SJCRH30 (cell line): ENCODE results near the gene PWWP2B. TPM values are rescaled to one million over a fixed set of nuclear protein-coding genes. Genes with fewer than 3 reads are reported as not detected.

Experiments
- DNase-seq, 2 experiments: peaks; one replicate each; pipeline ENCODE4 v3.0.0-alpha.2; 2015 to 2020
- H3K27ac ChIP-seq: fragments of 250-450 bp; sonication (Bioruptor Pico); 2 replicates; pipeline ENCODE4 v1.5.1; 2020; ENCODE audit warnings: mild to moderate bottlenecking, moderate library complexity
- H3K27me3 ChIP-seq: fragments of 250-450 bp; sonication (Bioruptor Pico); 2 replicates; pipeline ENCODE4 v1.5.1; 2020; ENCODE audit warnings: mild to moderate bottlenecking, moderate library complexity
- H3K36me3 ChIP-seq: fragments of 250-450 bp; sonication (Bioruptor Pico); 2 replicates; pipeline ENCODE4 v1.5.1; 2020; ENCODE audit warnings: mild to moderate bottlenecking, moderate library complexity
- H3K4me1 ChIP-seq: fragments of 250-450 bp; sonication (Bioruptor Pico); 2 replicates; pipeline ENCODE4 v1.5.1; 2020; ENCODE audit warnings: mild to moderate bottlenecking, moderate library complexity
- H3K4me3 ChIP-seq: fragments of 250-450 bp; sonication (Bioruptor Pico); 2 replicates; pipeline ENCODE4 v1.5.1; 2020; ENCODE audit warnings: mild to moderate bottlenecking, moderate library complexity
- H3K9me3 ChIP-seq: fragments of 250-450 bp; sonication (Bioruptor Pico); replicated peaks from 2 replicates; pipeline ENCODE4 v1.5.1; 2020; ENCODE audit warnings: mild to moderate bottlenecking, moderate library complexity
- total RNA-seq: library from RNA; depleted of rRNA; stranded (reverse); fragments of >200 nt; shearing (Covaris generic); gene quantifications from 2 replicates; pipeline ENCODE4 v1.2.3, GENCODE V29; 2014

The PWWP2B gene
- total RNA-seq, 1 experiment from 2014 or later: 0.57 TPM

DNA sequence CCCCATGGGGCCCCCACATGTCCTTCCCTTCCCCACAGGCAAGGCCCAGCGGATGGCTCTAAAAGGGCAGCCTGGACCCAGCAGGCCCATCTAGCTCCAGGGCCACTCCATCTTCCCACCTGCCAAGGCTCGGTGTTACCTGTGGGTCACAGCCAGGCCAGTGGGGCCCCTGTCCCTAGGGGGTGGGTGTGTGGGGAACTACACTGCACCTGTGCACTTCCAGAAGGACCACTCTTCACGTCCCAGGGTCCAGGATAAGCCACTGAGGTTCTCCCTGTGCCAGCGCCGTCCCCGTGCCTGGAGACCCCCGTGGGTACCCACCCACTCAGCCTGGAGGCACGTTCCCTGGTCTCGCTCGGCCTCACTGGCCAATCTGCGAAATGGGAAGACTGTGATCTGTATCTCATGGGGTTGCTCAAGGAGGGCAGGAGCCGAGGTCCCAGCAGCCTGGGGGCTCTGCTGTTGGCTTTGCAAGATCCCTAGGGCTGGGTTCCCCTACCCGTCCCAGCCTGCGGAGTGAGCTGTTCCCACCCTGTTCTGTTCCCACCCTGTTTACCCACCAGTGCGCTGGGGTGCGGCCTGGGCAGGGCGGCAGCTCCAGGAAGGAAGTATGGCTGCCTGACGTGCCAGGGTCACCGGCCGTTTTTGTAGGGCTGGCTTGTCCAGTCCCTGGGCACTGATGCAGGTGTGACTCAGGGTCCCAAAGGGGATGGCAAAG is 4.6 kb downstream of the PWWP2B start:
- Histone ChIP-seq H3K27ac (no peak overlapping the region), H3K27me3 (0 out of 2 replicates have a peak, but pooled peaks cover 6% of the 10 kb centered on the region), H3K4me3 (no peak overlapping the region), H3K9me3 (no peaks in the 10 kb centered on the region), H3K4me1 (peaks cover 4% of the 10 kb centered on the region; the same call in 1 of the 2 replicates), H3K36me3 (no peaks in the 10 kb centered on the region)
- no peak for DNase-seq

DNA sequence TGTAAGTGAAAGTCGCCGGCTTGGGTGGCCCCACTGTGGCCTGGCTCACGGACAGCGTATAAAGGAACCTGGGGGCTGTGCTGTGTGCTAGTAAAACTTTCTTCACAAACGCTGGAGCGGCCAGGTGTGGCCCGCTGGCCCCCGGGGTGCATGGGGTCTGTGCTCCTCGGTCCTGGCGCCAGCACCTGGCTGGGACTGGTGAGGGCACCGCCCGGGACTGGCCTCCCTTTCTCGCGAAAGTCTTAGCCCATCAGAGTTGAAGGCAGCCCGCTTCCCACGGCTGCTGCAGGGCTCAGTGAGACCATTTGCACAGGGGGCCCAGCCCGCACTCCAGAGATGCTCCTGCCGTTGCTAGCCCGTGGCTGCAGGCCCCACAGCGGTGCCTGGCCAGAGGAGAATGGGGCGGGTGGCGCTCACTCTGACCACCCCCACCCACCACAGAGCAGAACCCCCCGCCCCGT is 5.8 kb downstream of the PWWP2B start:
- no peak overlapping the region for H3K27ac ChIP-seq
- DNase-seq: no peak
- peaks cover 4% of the 10 kb centered on the region; the same call in 1 of the 2 replicates for H3K4me1 ChIP-seq
- 0 out of 2 replicates have a peak, but pooled peaks cover 6% of the 10 kb centered on the region for H3K27me3 ChIP-seq
- H3K36me3 ChIP-seq: no peaks in the 10 kb centered on the region
- H3K9me3 ChIP-seq: no peaks in the 10 kb centered on the region
- H3K4me3 ChIP-seq: no peak overlapping the region

DNA sequence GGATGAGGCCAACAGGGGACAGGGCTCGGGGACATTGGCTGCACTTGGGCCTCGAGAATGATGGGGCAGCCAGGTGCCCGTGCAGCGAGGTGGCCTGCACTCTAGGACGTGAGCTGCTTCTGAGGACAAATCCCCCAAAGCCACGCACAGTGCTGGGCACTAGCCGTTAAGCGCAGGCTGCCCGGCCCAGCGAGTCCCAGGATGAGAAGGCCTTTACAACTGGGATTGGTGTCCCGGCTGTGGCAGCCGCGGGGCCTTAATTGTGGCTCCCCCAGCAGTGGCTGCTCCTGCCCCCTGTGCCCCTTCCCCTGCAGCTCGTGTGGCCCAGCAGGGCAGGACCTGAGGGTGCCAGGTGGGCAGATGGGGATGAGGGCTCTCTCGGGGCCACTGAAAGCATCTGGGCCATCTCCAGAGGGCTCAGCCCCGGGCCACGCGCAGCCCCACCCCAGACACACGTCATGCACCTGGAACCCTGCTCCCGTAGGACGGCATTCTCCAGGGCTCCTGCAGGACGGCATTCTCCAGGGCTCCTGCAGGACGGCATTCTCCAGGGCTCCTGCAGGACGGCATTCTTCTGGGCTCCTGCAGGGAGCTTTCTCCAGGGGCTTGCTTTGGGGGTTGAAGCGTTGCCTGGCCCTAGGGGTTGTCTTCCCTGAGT is 6.6 kb downstream of the PWWP2B start:
- Histone ChIP-seq H3K36me3 (no peaks in the 10 kb centered on the region), H3K27me3 (0 out of 2 replicates have a peak, but pooled peaks cover 3% of the 10 kb centered on the region), H3K4me1 (peaks cover 4% of the 10 kb centered on the region; the same call in 1 of the 2 replicates), H3K4me3 (no peak overlapping the region), H3K27ac (no peak overlapping the region), H3K9me3 (no peaks in the 10 kb centered on the region)
- DNase-seq: no peak

DNA sequence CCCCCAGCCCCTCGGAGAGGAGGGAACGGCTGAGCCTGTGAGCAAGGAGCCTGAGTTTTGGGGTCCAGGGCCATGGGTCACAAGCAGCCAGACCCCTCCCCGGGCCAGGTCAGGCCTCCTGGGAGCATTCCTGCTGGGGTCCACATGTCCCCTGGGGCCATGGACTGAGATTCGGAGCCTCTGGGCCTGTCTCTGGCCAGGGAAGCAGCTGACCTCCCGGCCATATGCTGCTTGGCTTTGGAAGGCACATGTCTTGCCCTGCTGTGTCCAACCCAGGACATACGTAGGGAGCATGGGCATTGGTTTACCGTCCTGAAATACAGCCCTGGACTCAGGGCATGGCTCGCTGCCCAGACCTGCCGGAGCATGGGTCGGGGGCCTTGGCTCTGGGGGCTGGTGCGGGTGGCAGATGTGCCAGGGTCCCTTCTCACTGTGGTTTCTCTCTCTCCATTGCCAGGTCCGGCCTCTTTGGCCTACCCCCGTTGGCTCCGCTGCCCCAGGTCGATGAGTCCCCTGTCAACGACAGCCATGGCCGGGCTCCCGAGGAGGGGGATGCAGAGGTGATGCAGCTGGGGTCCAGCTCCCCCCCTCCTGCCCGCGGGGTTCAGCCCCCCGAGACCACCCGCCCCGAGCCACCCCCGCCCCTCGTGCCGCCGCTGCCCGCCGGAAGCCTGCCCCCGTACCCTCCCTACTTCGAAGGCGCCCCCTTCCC is 7.3 kb downstream of the PWWP2B start:
- peaks cover under 1% of the 10 kb centered on the region; the same call in 1 of the 2 replicates for H3K4me1 ChIP-seq

DNA sequence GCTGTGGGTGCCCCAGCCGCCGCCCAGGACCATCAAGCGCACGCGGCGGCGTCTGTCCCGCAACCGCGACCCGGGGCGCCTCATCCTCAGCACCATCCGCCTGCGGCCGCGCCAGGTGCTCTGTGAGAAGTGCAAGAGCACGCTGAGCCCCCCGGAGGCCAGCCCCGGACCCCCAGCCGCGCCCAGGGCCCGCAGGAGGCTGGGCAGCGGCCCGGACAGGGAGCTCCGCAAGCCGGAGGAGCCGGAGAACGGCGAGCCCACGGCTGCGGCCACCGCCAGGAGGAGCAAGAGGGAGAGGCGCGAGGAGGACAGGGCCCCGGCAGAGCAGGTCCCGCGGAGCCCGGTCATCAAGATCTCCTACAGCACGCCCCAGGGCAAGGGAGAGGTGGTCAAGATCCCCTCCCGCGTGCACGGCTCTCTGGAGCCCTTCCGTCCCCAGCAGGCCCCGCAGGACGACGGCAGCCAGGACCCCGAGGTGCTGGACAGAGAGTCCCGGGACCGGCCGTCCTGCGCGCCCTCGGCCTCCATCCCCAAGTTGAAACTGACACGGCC is 8.0 kb downstream of the PWWP2B start:
- Histone ChIP-seq H3K27ac (no peak overlapping the region), H3K4me1 (no peaks in the 10 kb centered on the region), H3K4me3 (no peak overlapping the region), H3K27me3 (no peaks in the 10 kb centered on the region), H3K36me3 (no peaks in the 10 kb centered on the region), H3K9me3 (no peaks in the 10 kb centered on the region)
- DNase-seq: no peak

More for the DNA sequence above, 7.3 kb downstream of the PWWP2B start:
- H3K9me3 ChIP-seq: no peaks in the 10 kb centered on the region
- no peaks in the 10 kb centered on the region for H3K36me3 ChIP-seq
- no peak overlapping the region for H3K27ac ChIP-seq
- H3K27me3 ChIP-seq: 0 out of 2 replicates have a peak, but pooled peaks cover 1% of the 10 kb centered on the region
- no peak overlapping the region for H3K4me3 ChIP-seq
- DNase-seq: no peak

DNA sequence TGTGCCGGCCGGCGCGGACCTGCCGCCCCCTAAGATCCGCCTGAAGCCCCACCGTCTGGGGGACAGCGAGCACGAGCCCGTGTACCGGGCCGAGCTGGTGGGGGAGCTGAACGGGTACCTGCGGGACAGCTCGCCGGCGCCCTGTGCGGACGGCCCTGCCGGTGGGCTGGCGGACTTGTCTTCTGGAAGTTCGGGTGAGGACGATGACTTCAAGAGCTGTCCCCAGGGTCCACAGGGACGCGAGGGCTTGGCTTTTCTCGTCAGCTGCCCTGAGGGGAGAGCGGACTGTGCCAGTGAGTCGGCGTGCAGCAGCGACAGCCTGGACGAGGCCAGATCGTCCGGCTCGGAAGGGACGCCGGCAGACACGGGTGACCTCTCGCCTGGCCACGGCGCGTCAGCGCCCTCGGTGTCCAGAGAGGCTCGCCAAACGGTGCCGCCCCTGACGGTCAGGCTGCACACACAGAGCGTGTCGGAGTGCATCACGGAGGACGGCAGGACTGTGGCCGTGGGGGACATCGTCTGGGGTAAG is 8.5 kb downstream of the PWWP2B start:
- H3K27me3 ChIP-seq: no peaks in the 10 kb centered on the region
- H3K27ac ChIP-seq: no peak overlapping the region
- no peaks in the 10 kb centered on the region for H3K4me1 ChIP-seq
- no peak overlapping the region for H3K4me3 ChIP-seq
- DNase-seq: no peak
- H3K36me3 ChIP-seq: no peaks in the 10 kb centered on the region
- H3K9me3 ChIP-seq: no peaks in the 10 kb centered on the region

DNA sequence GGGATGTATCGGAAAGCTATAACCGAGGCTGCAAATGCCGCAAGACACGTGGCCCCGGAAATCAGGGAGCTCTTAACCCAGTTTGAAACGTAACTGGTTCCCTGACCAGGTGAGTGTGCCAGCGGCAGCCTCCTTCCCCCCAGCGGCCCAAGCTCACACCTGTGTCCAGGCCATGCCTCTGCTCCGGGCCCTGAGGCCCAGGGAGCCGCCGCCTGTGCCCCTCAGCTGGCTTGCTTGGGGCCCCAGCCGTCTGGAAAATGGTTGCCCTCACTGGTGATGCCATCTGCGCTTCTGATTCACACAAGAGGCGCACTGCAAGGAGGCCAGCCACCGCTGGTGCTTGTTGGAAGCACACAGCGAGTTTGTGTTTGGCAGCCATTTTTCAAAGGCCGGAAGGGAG is 9.2 kb downstream of the PWWP2B start:
- Histone ChIP-seq H3K4me3 (no peak overlapping the region), H3K9me3 (no peaks in the 10 kb centered on the region)
- DNase-seq: no peak

DNA sequence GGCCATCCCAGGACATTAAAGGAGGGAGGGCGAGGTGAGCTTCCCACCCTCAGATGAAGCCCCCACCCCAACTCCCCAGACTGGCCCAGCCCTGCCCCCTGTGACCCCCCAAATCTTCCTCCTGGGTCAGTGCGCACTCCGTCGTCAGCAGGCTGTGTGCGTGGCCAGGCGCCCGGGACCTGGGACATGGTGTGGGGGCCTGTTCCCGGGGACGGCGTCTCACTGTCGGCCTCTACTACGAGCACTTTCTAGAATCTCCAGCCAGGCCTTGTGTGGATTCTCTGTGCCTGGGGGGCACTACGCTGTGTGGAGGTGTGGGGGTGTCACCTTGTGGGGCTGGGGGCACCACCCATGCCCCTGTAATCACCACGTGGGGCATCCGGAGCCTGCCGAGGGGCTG is 9.8 kb downstream of the PWWP2B start:
- Histone ChIP-seq H3K27ac (no peak overlapping the region), H3K36me3 (no peaks in the 10 kb centered on the region), H3K9me3 (no peaks in the 10 kb centered on the region), H3K4me1 (no peaks in the 10 kb centered on the region), H3K4me3 (no peak overlapping the region), H3K27me3 (no peaks in the 10 kb centered on the region)
- DNase-seq: no peak

More for the DNA sequence above, 9.2 kb downstream of the PWWP2B start:
- H3K27ac ChIP-seq: no peak overlapping the region
- H3K27me3 ChIP-seq: no peaks in the 10 kb centered on the region
- no peaks in the 10 kb centered on the region for H3K36me3 ChIP-seq
- no peaks in the 10 kb centered on the region for H3K4me1 ChIP-seq

DNA sequence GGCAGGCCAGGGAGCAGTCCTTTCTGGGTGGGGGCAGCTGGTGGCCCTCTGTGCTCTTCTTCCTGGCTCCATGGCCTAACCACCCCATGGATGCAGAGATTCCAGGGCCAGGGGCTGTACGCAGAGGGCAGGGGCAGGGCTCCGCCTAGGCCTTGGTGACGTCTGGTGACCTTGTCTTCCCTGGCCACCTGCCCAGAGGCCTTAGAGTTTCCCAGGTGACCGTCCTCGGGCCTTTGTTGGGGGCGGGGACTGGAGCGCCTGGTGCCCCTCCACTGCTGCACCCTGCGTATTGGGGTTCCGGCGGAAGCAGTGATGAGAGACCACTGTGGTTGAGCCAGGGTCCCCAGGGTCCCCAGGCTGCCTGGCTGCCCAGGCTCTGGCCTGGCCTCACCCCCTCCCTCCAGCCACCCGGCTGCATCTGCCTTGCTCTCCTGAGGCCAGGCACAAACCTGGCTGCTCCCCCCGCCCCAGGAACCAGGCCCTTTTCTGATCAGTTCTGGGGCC is 10.3 kb downstream of the PWWP2B start:
- no peak overlapping the region for H3K4me3 ChIP-seq
- no peaks in the 10 kb centered on the region for H3K27me3 ChIP-seq
- H3K27ac ChIP-seq: no peak overlapping the region
- no peaks in the 10 kb centered on the region for H3K9me3 ChIP-seq
- no peaks in the 10 kb centered on the region for H3K36me3 ChIP-seq
- H3K4me1 ChIP-seq: no peaks in the 10 kb centered on the region
- DNase-seq: no peak

DNA sequence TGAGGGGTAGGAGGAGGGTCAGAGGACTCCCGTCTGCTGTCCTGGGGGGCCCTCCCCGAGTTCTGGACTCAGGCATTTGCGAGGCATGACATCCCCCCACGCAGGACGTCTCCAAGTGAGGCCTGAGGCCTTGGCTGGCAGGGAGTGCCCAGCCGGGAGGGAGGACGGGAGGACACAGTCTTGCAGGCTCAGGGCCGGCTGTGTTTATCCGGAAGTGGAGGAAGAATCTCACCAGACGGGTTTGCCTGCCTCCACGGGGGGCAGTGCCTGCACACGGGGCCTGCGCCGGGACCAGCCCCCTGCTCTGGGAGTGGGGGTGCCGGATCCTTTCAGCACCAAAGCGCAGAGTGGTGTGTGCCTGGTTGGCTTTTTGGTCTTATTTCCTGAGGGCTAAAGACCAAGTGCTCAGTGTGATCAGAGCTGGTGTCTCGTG is 10.9 kb downstream of the PWWP2B start:
- Histone ChIP-seq H3K27me3 (no peaks in the 10 kb centered on the region), H3K4me3 (no peak overlapping the region), H3K4me1 (no peaks in the 10 kb centered on the region), H3K27ac (no peak overlapping the region), H3K9me3 (no peaks in the 10 kb centered on the region), H3K36me3 (no peaks in the 10 kb centered on the region)
- no peak for DNase-seq

DNA sequence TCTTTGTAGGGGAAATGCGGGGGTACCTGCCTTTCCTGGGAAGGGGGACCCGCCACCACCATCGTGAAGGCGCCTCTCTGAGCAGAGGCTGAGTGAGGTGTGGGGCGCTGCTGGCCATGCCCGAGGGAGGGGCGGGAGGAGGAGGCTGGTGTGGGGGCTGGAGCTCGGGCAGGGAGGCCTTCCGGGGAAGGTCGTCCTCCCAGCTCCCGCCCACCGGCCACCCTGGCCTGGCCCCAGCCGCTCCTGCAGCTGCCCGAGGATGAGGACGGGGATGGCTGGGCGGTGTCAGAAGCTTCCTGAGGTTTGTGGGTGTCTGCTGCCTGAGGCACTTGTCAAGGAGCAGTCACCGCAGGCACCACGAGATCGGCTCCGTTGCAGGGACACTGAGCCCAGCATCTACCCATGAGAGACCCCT is 11.4 kb downstream of the PWWP2B start:
- DNase-seq: no peak
- Histone ChIP-seq H3K27me3 (no peaks in the 10 kb centered on the region), H3K36me3 (no peaks in the 10 kb centered on the region), H3K9me3 (no peaks in the 10 kb centered on the region), H3K4me3 (no peak overlapping the region), H3K4me1 (no peaks in the 10 kb centered on the region), H3K27ac (no peak overlapping the region)

DNA sequence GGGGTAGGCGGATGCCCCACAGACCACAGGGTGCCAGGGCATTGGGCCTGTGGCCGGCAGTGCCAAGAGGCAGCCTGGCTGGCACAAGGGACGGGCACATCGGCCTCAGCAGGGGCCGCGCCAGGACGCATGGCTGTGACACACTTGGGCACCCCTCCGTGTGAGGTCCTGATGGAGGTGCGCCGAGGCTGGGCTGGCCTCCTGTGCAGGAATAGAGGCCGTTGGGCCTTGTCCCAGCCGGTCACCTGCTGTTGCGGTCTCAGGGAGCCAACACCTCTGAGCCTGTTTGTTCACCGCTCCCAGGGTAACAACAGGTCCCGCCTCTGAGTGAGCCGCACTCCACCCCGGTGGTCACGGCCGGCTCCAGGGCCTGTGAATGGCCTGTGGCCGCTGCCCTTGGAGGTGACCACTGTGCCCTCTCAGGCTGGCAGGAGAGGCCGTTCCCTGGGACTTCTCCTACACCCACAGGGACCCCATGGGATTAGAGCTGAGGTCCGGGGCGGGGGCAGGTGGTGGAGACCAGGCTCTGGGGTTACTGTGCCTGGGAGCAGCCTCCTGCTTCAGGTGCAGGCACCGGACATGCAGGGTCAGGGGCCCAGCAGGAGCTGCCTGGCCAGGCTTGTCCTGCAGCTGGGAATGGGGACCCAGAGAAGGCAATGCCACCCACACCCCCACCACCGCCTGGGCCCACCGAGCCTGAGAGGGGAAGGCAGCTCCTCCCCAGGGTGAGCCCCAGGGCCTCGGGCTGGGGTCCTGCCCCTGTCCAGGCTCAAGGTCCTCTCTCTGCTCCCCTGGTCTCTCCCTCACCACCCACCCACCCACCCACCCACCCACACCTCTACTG is 12.0 kb downstream of the PWWP2B start:
- no peaks in the 10 kb centered on the region for H3K4me1 ChIP-seq
- no peak overlapping the region for H3K27ac ChIP-seq
- no peak overlapping the region for H3K4me3 ChIP-seq
- H3K27me3 ChIP-seq: no peaks in the 10 kb centered on the region
- H3K9me3 ChIP-seq: no peaks in the 10 kb centered on the region
- no peaks in the 10 kb centered on the region for H3K36me3 ChIP-seq
- no peak for DNase-seq

DNA sequence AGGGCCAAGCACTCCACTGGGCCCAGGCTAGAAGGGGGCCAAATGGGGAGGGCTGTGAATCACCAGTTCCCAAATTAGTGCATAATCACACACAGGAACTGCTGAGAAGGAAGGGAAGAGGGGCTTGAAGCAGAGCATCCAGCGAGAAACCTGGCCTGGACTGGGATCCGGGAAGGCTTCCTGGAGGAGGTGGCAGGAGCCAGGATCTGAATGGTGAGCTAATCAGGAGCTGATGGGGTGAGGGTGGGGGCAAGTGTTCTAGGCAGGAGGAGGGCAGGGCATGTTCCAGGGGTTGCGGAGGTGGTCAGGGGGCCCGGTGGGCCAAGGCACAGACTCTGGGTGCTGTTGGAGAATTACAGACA is 12.6 kb downstream of the PWWP2B start:
- Histone ChIP-seq H3K4me1 (no peaks in the 10 kb centered on the region), H3K9me3 (no peaks in the 10 kb centered on the region), H3K27ac (no peak overlapping the region), H3K4me3 (no peak overlapping the region), H3K27me3 (no peaks in the 10 kb centered on the region), H3K36me3 (no peaks in the 10 kb centered on the region)
- no peak for DNase-seq
